Measurements from ENCODE around the gene SCP2D1.

The SCP2D1 gene

GRCh38 chr20:18853946-18854646, 40.5 kb downstream of the SCP2D1 start:
- H3K27me3 ChIP-seq (ENCODE audit: control insufficient read depth, insufficient read depth, low read length): no peaks in the 10 kb centered on the region
- no peak overlapping the region for H3K4me3 ChIP-seq (ENCODE audit: low read length)
- H3K4me1 ChIP-seq (ENCODE audit: control insufficient read depth, insufficient read depth, low read length): no peaks in the 10 kb centered on the region
- H3K27ac ChIP-seq (ENCODE audit: low read depth, low read length): no peak overlapping the region
- H3K36me3 ChIP-seq (ENCODE audit: control insufficient read depth, insufficient read depth, low read length): no peaks in the 10 kb centered on the region
- no peak overlapping the region for H3K9ac ChIP-seq (ENCODE audit: low read length)

GRCh38 chr20:18855882-18856281, 42.3 kb downstream of the SCP2D1 start:
- no peak overlapping the region for H3K9ac ChIP-seq (ENCODE audit: low read length)
- no peaks in the 10 kb centered on the region for H3K27me3 ChIP-seq (ENCODE audit: control insufficient read depth, insufficient read depth, low read length)

GRCh38 chr20:18856873-18857272, 43.3 kb downstream of the SCP2D1 start:
- no peaks in the 10 kb centered on the region for H3K36me3 ChIP-seq (ENCODE audit: control insufficient read depth, insufficient read depth, low read length)
- no peak overlapping the region for H3K9ac ChIP-seq (ENCODE audit: low read length)
- H3K4me3 ChIP-seq (ENCODE audit: low read length): no peak overlapping the region
- no peaks in the 10 kb centered on the region for H3K27me3 ChIP-seq (ENCODE audit: control insufficient read depth, insufficient read depth, low read length)
- H3K27ac ChIP-seq (ENCODE audit: low read depth, low read length): no peak overlapping the region
- no peaks in the 10 kb centered on the region for H3K4me1 ChIP-seq (ENCODE audit: control insufficient read depth, insufficient read depth, low read length)

More at GRCh38 chr20:18855882-18856281, 42.3 kb downstream of the SCP2D1 start:
- no peak overlapping the region for H3K4me3 ChIP-seq (ENCODE audit: low read length)
- no peaks in the 10 kb centered on the region for H3K36me3 ChIP-seq (ENCODE audit: control insufficient read depth, insufficient read depth, low read length)
- no peaks in the 10 kb centered on the region for H3K4me1 ChIP-seq (ENCODE audit: control insufficient read depth, insufficient read depth, low read length)
- no peak overlapping the region for H3K27ac ChIP-seq (ENCODE audit: low read depth, low read length)

- no peaks in the 10 kb centered on the region for H3K36me3 ChIP-seq (ENCODE audit: control insufficient read depth, insufficient read depth, low read length)
- no peaks in the 10 kb centered on the region for H3K27me3 ChIP-seq (ENCODE audit: control insufficient read depth, insufficient read depth, low read length)
- no peak overlapping the region for H3K27ac ChIP-seq (ENCODE audit: low read depth, low read length)
- H3K9ac ChIP-seq (ENCODE audit: low read length): no peak overlapping the region
- H3K4me1 ChIP-seq (ENCODE audit: control insufficient read depth, insufficient read depth, low read length): no peaks in the 10 kb centered on the region
- H3K4me3 ChIP-seq (ENCODE audit: low read length): no peak overlapping the region
These were observed 44.1 kb downstream of the SCP2D1 start for GRCh38 chr20:18857640-18858039.

- no peak overlapping the region for H3K4me3 ChIP-seq (ENCODE audit: low read length)
- no peak overlapping the region for H3K9ac ChIP-seq (ENCODE audit: low read length)
- H3K4me1 ChIP-seq (ENCODE audit: control insufficient read depth, insufficient read depth, low read length): no peaks in the 10 kb centered on the region
- no peaks in the 10 kb centered on the region for H3K27me3 ChIP-seq (ENCODE audit: control insufficient read depth, insufficient read depth, low read length)
- no peaks in the 10 kb centered on the region for H3K36me3 ChIP-seq (ENCODE audit: control insufficient read depth, insufficient read depth, low read length)
- H3K27ac ChIP-seq (ENCODE audit: low read depth, low read length): no peak overlapping the region
These were observed 45.2 kb downstream of the SCP2D1 start for GRCh38 chr20:18858816-18859215.

All from rectal smooth muscle tissue (tissue), 1 donor.